HepG2 (cell line): ENCODE results near the gene SF3B6. TPM values are rescaled to one million over a fixed set of nuclear protein-coding genes. Genes with fewer than 3 reads are reported as not detected.

ENCODE experiments used
- ATAD3A ChIP-seq: sonication (generic); formaldehyde crosslinking; IDR thresholded peaks from 2 replicates; pipeline ENCODE4 v1.4.0; 2020; ENCODE audit warnings: missing genetic modification reagents
- MEF2D ChIP-seq: sonication (generic); formaldehyde crosslinking; IDR thresholded peaks from 2 replicates; pipeline ENCODE4 v1.5.1; 2020; ENCODE audit warnings: mild to moderate bottlenecking, missing genetic modification reagents
- MYPOP ChIP-seq: sonication (generic); formaldehyde crosslinking; IDR thresholded peaks from 2 replicates; pipeline ENCODE4 v1.8.1; 2023; ENCODE audit warnings: mild to moderate bottlenecking, moderate library complexity, missing genetic modification reagents
- NCOA1 ChIP-seq: sonication (generic); formaldehyde crosslinking; IDR thresholded peaks from 2 replicates; pipeline ENCODE4 v1.9.0; 2021; ENCODE audit warnings: missing genetic modification reagents
- NFATC3 ChIP-seq: sonication (generic); formaldehyde crosslinking; IDR thresholded peaks from 2 replicates; pipeline ENCODE4 v1.5.1; 2020; ENCODE audit warnings: mild to moderate bottlenecking, missing genetic modification reagents
- NFIB ChIP-seq: sonication (generic); formaldehyde crosslinking; IDR thresholded peaks from 2 replicates; pipeline ENCODE4 v1.9.0; 2021; ENCODE audit warnings: missing genetic modification reagents, mild to moderate bottlenecking, borderline replicate concordance
- NPAS2 ChIP-seq: sonication (generic); formaldehyde crosslinking; IDR thresholded peaks from 2 replicates; pipeline ENCODE4 v1.8.0; 2022; ENCODE audit warnings: mild to moderate bottlenecking, missing genetic modification reagents, borderline replicate concordance
- REST ChIP-seq, 2 experiments: IDR thresholded peaks; 2 replicates each; pipeline ENCODE4 v1.6.1; 2011 to 2012; ENCODE audit warnings: low read length in 2 of 2, borderline replicate concordance in 1 of 2, low read depth in 1 of 2, mild to moderate bottlenecking in 1 of 2, moderate library complexity in 1 of 2
- SOX5 ChIP-seq: IDR thresholded peaks from 2 replicates; pipeline ENCODE4 v1.6.1; 2016; ENCODE audit warnings: borderline replicate concordance
- USF2 ChIP-seq, 2 experiments: sonication (generic) in 1 of 2; formaldehyde crosslinking in 1 of 2; IDR thresholded peaks; 2 replicates each; pipeline versions ENCODE4 v1.5.1 to v1.6.1; 2011 to 2020; ENCODE audit warnings: borderline replicate concordance in 1 of 2, low read depth in 1 of 2, low read length in 1 of 2, mild to moderate bottlenecking in 1 of 2, missing genetic modification reagents in 1 of 2, moderate library complexity in 1 of 2
- ZFP36L2 ChIP-seq: sonication (generic); formaldehyde crosslinking; IDR thresholded peaks from 2 replicates; pipeline ENCODE4 v1.4.0; 2020; ENCODE audit warnings: missing genetic modification reagents
- ZFX ChIP-seq: sonication (generic); formaldehyde crosslinking; IDR thresholded peaks from 2 replicates; pipeline ENCODE4 v1.4.0; 2020; ENCODE audit warnings: mild to moderate bottlenecking, low read depth, missing genetic modification reagents, moderate library complexity
- ZNF180 ChIP-seq: sonication (generic); formaldehyde crosslinking; IDR thresholded peaks from 2 replicates; pipeline ENCODE4 v1.4.0; 2020; ENCODE audit warnings: low read depth, missing genetic modification reagents, borderline replicate concordance
- ZNF280D ChIP-seq: sonication (generic); formaldehyde crosslinking; IDR thresholded peaks from 2 replicates; pipeline ENCODE4 v1.5.1; 2020; ENCODE audit warnings: mild to moderate bottlenecking, missing genetic modification reagents
- ZNF512 ChIP-seq: sonication (generic); formaldehyde crosslinking; IDR thresholded peaks from 2 replicates; pipeline ENCODE4 v1.4.0; 2020; ENCODE audit warnings: mild to moderate bottlenecking, missing genetic modification reagents
- ZSCAN25 ChIP-seq: sonication (generic); formaldehyde crosslinking; IDR thresholded peaks from 2 replicates; pipeline ENCODE4 v1.8.0; 2022; ENCODE audit warnings: mild to moderate bottlenecking, missing genetic modification reagents
- polyA plus RNA-seq, 8 experiments: library from polyadenylated mRNA; depleted of rRNA in 3 of 8; stranded (reverse) in 7 of 8; unstranded in 1 of 8; fragments of >200 nt; fragmentation: Illumina TruSeq in 4 of 8; extraction: Trizol in 4 of 8; gene quantifications; 2 replicates each; pipeline versions ENCODE4 v1.2.1 to v1.2.3, GENCODE V29; 2011 to 2016; ENCODE audit warnings: low read depth in 4 of 8, missing spikeins in 1 of 8, mixed read lengths in 1 of 8; ENCODE audit not compliant: insufficient read depth in 1 of 8
- total RNA-seq, 5 experiments: library from RNA; depleted of rRNA; stranded (reverse); fragments of >200 nt; fragmentation: Illumina TruSeq; extraction: Trizol; gene quantifications; 2 replicates each; pipeline ENCODE4 v1.2.3, GENCODE V29; 2016; ENCODE audit warnings: low read depth in 1 of 5

SF3B6 gene
- total and polyA plus RNA-seq, 2 of the 13 experiments (the other 11 are each of a cell fraction or from before 2014, with no cell fraction given) = 177 to 182 TPM

- TF ChIP-seq ATAD3A (no peak), MYPOP (CRISPR knock-in tag) (peak; percentile 91), NPAS2 (CRISPR knock-in tag) (no peak), ZFX (peak; percentile 95), NCOA1 (no peak), ZSCAN25 (CRISPR knock-in tag) (no peak; the same call in 1 of the 2 replicates), ZNF180 (CRISPR knock-in tag) (no peak; the same call in none of the 2 replicates), ZNF512 (CRISPR knock-in tag) (no peak), ZFP36L2 (CRISPR knock-in tag) (no peak), NFATC3 (CRISPR knock-in tag) (0 out of 2 replicates have a peak, but pooled peaks have one; percentile 83), REST (IDR thresholded peaks at IDR 0.05; ENCODE audit: borderline replicate concordance in 1 of 2, low read depth in 1 of 2, low read length in 2 of 2) (no peak), SOX5 (CRISPR knock-in tag) (no peak), NFIB (CRISPR knock-in tag) (no peak), MEF2D (CRISPR knock-in tag) (no peak; the same call in 1 of the 2 replicates), ZNF280D (0 out of 2 replicates have a peak, but pooled peaks have one; percentile 55), USF2 (IDR thresholded peaks at IDR 0.05; ENCODE audit: low read depth, low read length) (no peak), USF2 (CRISPR knock-in tag; IDR thresholded peaks at IDR 0.05; ENCODE audit: borderline replicate concordance) (no peak)
Measured at GRCh38 chr2:24123195-24123921, 47.2 kb upstream of the SF3B6 start, which contains the start of the genes FAM228B and PFN4 (continued).
